ENCODE results near the gene SS18L1. TPM values are rescaled to one million over a fixed set of nuclear protein-coding genes. Genes with fewer than 3 reads are reported as not detected.

SS18L1 gene
- total RNA-seq, 1 experiment from 2014 or later: 17.9 TPM

- no peaks in the 10 kb centered on the region for H4K20me1 ChIP-seq (ENCODE audit: low read length)
- ATAC-seq (no peak), DNase-seq (no peak)
- intact Hi-C loops (cut with micrococcal nuclease): no loop called here
- ChIA-PET POLR2A (ENCODE audit: unreplicated experiment) (no interaction called here), CTCF (interaction anchor here (0.6 kb wide), 1 partner anchor 190 kb away, joined by 3 read pairs; no protein-coding TSS in a partner anchor)
- H3K4me3 ChIP-seq (ENCODE audit: low read length): no peak overlapping the region
- BruUV-seq (replicated peaks): no TSS peak
- H2AFZ ChIP-seq (ENCODE audit: low read length): no peak overlapping the region
- H3K79me2 ChIP-seq (ENCODE audit: low read length): peaks cover 4% of the 10 kb centered on the region; the same call in 1 of the 2 replicates
- H3K4me1 ChIP-seq (ENCODE audit: insufficient read depth, low read length): no peaks in the 10 kb centered on the region
- H3K9me3 ChIP-seq (ENCODE audit: low read length): no peaks in the 10 kb centered on the region
- H3K4me2 ChIP-seq (ENCODE audit: low read length): no peak overlapping the region
- H3F3A ChIP-seq (ENCODE audit: low read length, unreplicated experiment): no peaks in the 10 kb centered on the region
- peaks cover 36% of the 10 kb centered on the region for H3K36me3 ChIP-seq (ENCODE audit: low read depth, low read length)
- H3K27ac ChIP-seq (ENCODE audit: low read length): no peak overlapping the region
- H3K9ac ChIP-seq (ENCODE audit: low read length): no peak overlapping the region
- H3K9me2 ChIP-seq (replicated peaks; ENCODE audit: low read length): no peaks in the 10 kb centered on the region
- H3K27me3 ChIP-seq (ENCODE audit: low read length): no peaks in the 10 kb centered on the region
- no peak for TF ChIP-seq CTCF (conservative IDR thresholded peaks at IDR 0.05; ENCODE audit: low read depth, low read length)
- no peak for TF ChIP-seq EZH2 (IDR thresholded peaks at IDR 0.05; ENCODE audit: low read length, unreplicated experiment)
- TF ChIP-seq EZH2phosphoT487 (IDR thresholded peaks at IDR 0.05; ENCODE audit: borderline replicate concordance, low read length): no peak
Measured at GRCh38 chr20:62195736-62196135, 52.2 kb downstream of the SS18L1 start.

- Histone ChIP-seq H3K9me2 (replicated peaks; ENCODE audit: low read length) (no peaks in the 10 kb centered on the region), H3K9me3 (ENCODE audit: low read length) (no peaks in the 10 kb centered on the region), H2AFZ (ENCODE audit: low read length) (no peak overlapping the region), H3K4me2 (ENCODE audit: low read length) (no peak overlapping the region), H3K36me3 (ENCODE audit: low read depth, low read length) (peaks cover 40% of the 10 kb centered on the region), H3F3A (ENCODE audit: low read length, unreplicated experiment) (no peaks in the 10 kb centered on the region), H3K4me1 (ENCODE audit: insufficient read depth, low read length) (no peaks in the 10 kb centered on the region), H3K4me3 (ENCODE audit: low read length) (no peak overlapping the region), H3K9ac (ENCODE audit: low read length) (no peak overlapping the region), H3K27ac (ENCODE audit: low read length) (no peak overlapping the region), H3K27me3 (ENCODE audit: low read length) (no peaks in the 10 kb centered on the region), H3K79me2 (ENCODE audit: low read length) (no peaks in the 10 kb centered on the region), H4K20me1 (ENCODE audit: low read length) (no peaks in the 10 kb centered on the region)
- ATAC-seq: no peak
- no TSS peak for BruUV-seq (replicated peaks)
- intact Hi-C loops (cut with micrococcal nuclease): no loop called here
- TF ChIP-seq EZH2phosphoT487 (IDR thresholded peaks at IDR 0.05; ENCODE audit: borderline replicate concordance, low read length) (no peak), EZH2 (IDR thresholded peaks at IDR 0.05; ENCODE audit: low read length, unreplicated experiment) (no peak), CTCF (conservative IDR thresholded peaks at IDR 0.05; ENCODE audit: low read depth, low read length) (no peak)
- ChIA-PET CTCF (no interaction called here), POLR2A (ENCODE audit: unreplicated experiment) (no interaction called here)
- no peak for DNase-seq
Measured at GRCh38 chr20:62196286-62196685, 52.7 kb downstream of the SS18L1 start.

- no peak overlapping the region for H3K4me2 ChIP-seq (ENCODE audit: low read length)
- H3K9me2 ChIP-seq (replicated peaks; ENCODE audit: low read length): no peaks in the 10 kb centered on the region
- no peak overlapping the region for H3K4me3 ChIP-seq (ENCODE audit: low read length)
- no peaks in the 10 kb centered on the region for H4K20me1 ChIP-seq (ENCODE audit: low read length)
- DNase-seq: no peak
- peaks cover 5% of the 10 kb centered on the region; the same call in 1 of the 2 replicates for H3K4me1 ChIP-seq (ENCODE audit: insufficient read depth, low read length)
- ATAC-seq: no peak
- intact Hi-C loops (cut with micrococcal nuclease): no loop called here
- no peaks in the 10 kb centered on the region for H3K27me3 ChIP-seq (ENCODE audit: low read length)
- no peak overlapping the region for H3K27ac ChIP-seq (ENCODE audit: low read length)
- H3K79me2 ChIP-seq (ENCODE audit: low read length): no peaks in the 10 kb centered on the region
- CTCF ChIA-PET: no interaction called here
- no peak for TF ChIP-seq EZH2phosphoT487 (IDR thresholded peaks at IDR 0.05; ENCODE audit: borderline replicate concordance, low read length)
- no peak for TF ChIP-seq EZH2 (IDR thresholded peaks at IDR 0.05; ENCODE audit: low read length, unreplicated experiment)
- no peak for TF ChIP-seq CTCF (conservative IDR thresholded peaks at IDR 0.05; ENCODE audit: low read depth, low read length)
- H3F3A ChIP-seq (ENCODE audit: low read length, unreplicated experiment): no peaks in the 10 kb centered on the region
- BruUV-seq (replicated peaks): no TSS peak
- H3K9me3 ChIP-seq (ENCODE audit: low read length): no peaks in the 10 kb centered on the region
- POLR2A ChIA-PET (ENCODE audit: unreplicated experiment): no interaction called here
- no peak overlapping the region for H3K9ac ChIP-seq (ENCODE audit: low read length)
- no peak overlapping the region for H2AFZ ChIP-seq (ENCODE audit: low read length)
- H3K36me3 ChIP-seq (ENCODE audit: low read depth, low read length): peaks cover 44% of the 10 kb centered on the region
Measured at GRCh38 chr20:62197311-62197710, 53.7 kb downstream of the SS18L1 start.
